Measurements from ENCODE around the gene TMEM132E. TPM values are rescaled to one million over a fixed set of nuclear protein-coding genes. Genes with fewer than 3 reads are reported as not detected.
A peak's percentile ranks its signal among the peaks of the same experiment; 100 is the strongest.

TMEM132E gene
- total RNA-seq, 1 donor from 2014 or later = 0.78 TPM

GRCh38 chr17:34570506-34570905 is 8.9 kb upstream of the TMEM132E start:
- DNase-seq = no peak

GRCh38 chr17:34571428-34572130 is 7.8 kb upstream of the TMEM132E start:
- no peak for DNase-seq

GRCh38 chr17:34572483-34572882 is 6.9 kb upstream of the TMEM132E start:
- DNase-seq = no peak

GRCh38 chr17:34575182-34575581 is 4.2 kb upstream of the TMEM132E start:
- no peak for DNase-seq

- no peak for DNase-seq
Measured at GRCh38 chr17:34578016-34578415, 1.4 kb upstream of the TMEM132E start.

GRCh38 chr17:34578656-34579016 is 746 bp upstream of the TMEM132E start:
- DNase-seq = no peak

GRCh38 chr17:34579979-34580684 is 750 bp downstream of the TMEM132E start:
- peak; percentile 29 for DNase-seq

- no peak for DNase-seq
Measured at GRCh38 chr17:34580685-34581445, 1.5 kb downstream of the TMEM132E start.

GRCh38 chr17:34581446-34582184 is 2.2 kb downstream of the TMEM132E start:
- no peak for DNase-seq

- DNase-seq = no peak
Measured at GRCh38 chr17:34582185-34582900, 3.0 kb downstream of the TMEM132E start.

- DNase-seq = no peak
Measured at GRCh38 chr17:34582901-34583245, 3.5 kb downstream of the TMEM132E start.

- DNase-seq = no peak
Measured at GRCh38 chr17:34584805-34585416, 5.5 kb downstream of the TMEM132E start.

- no peak for DNase-seq
Measured at GRCh38 chr17:34586346-34586846, 7.0 kb downstream of the TMEM132E start.

- no peak for DNase-seq
Measured at GRCh38 chr17:34588266-34588665, 8.9 kb downstream of the TMEM132E start.

GRCh38 chr17:34589120-34589965 is 10.0 kb downstream of the TMEM132E start:
- DNase-seq = no peak

- no peak for DNase-seq
Measured at GRCh38 chr17:34592002-34592401, 12.6 kb downstream of the TMEM132E start.

- no peak for DNase-seq
Measured at GRCh38 chr17:34596920-34597319, 17.5 kb downstream of the TMEM132E start.

GRCh38 chr17:34598161-34598776 is 18.9 kb downstream of the TMEM132E start:
- DNase-seq = peak; percentile 63

- DNase-seq = no peak
Measured at GRCh38 chr17:34601416-34601815, 22.0 kb downstream of the TMEM132E start.

- DNase-seq = no peak
Measured at GRCh38 chr17:34603974-34604373, 24.6 kb downstream of the TMEM132E start.
